ENCODE data around the gene LIPC.

The LIPC gene

GRCh38 chr15:58552505-58553364 lies 120.9 kb downstream of the LIPC start:
- peak in 1 of 51 donors; percentile 3 for DNase-seq

- DNase-seq: no peak
Observed at GRCh38 chr15:58553365-58553918, 121.7 kb downstream of the LIPC start.

DNA sequence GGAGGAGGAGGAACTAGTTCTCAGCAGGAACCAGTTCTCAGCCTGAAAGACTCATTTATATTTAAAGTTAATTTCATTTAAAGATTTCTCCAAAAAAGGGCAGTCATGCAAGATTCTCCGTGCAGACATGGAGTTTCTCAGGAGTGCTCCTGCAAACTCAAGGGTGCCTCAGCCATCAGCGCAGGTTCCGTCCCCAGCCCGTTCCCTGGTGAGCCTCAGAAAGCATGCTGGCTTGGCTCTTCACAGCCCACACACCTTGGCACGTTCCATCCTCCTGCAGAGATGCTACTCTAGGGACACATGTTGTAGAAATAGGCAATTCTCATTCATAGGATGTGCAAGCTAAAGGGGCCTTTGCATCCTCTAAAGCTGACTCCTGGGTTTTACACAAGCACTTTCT lies 123.0 kb downstream of the LIPC start:
- DNase-seq: no peak

- DNase-seq: no peak
Observed at GRCh38 chr15:58555162-58556027, 123.6 kb downstream of the LIPC start.

DNA sequence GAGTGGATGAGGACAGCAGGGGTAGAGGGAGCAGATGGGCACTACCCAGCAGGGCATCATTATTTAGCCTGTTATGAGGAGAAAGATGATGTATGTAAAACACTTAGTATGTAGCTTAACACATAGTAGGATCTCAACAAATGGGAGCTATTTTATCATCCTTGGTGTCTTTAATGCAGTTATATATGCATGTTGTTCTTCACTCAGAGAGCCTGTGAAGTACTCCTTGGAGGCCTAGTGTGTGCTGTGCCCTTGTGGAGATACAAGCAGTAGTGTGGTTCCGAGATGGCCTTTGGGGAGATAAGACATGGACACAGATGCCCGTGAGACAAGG lies 124.2 kb downstream of the LIPC start:
- no peak for DNase-seq

- no peak for DNase-seq
Observed at GRCh38 chr15:58556541-58556940, 124.8 kb downstream of the LIPC start.

GRCh38 chr15:58558777-58559176 lies 127.0 kb downstream of the LIPC start:
- DNase-seq: no peak

GRCh38 chr15:58559904-58560588 lies 128.3 kb downstream of the LIPC start:
- DNase-seq: no peak

- no peak for DNase-seq
Observed at GRCh38 chr15:58561321-58561720, 129.5 kb downstream of the LIPC start.

DNA sequence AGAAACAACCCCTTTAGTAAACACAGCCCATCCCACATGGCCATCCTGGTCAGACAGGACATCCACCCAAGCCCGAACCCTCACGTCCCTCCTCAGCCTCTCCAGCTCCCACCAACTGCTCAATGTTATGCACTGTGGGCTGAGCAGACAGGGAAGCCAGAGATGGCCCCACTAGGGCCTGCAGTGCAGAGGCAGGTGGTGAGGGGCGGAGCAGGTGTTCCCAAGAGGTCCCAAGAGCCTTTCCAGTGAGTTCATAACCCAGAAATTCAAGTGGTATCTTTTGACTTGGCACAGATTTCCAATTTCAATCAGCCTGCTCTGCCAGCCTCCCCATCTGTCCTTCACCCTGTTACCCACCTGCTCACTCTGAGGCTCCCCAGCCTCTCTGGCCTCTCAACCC lies 130.3 kb downstream of the LIPC start:
- DNase-seq: no peak

GRCh38 chr15:58564981-58565380 lies 133.2 kb downstream of the LIPC start:
- no peak for DNase-seq

GRCh38 chr15:58565619-58566018 lies 133.8 kb downstream of the LIPC start:
- no peak for DNase-seq

DNA sequence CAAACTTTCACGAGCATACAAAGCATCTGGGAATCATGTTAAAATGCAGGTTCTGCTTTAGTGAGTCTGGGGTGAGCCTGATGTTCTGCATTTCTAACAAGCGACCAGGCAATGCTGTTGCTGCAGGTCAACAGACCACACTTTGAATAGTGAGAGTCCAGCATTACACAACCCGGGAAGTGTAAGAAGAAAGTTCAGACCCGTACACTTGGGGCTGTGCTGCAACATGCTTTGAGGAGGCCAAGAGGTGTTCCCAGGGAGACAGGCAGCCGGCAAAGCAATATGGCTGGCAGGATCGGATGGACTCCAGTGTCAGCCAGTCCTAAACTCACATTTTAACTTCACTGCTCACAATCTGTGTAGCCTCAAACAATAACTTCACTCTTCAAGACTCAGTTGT lies 134.2 kb downstream of the LIPC start:
- no peak for DNase-seq

DNA sequence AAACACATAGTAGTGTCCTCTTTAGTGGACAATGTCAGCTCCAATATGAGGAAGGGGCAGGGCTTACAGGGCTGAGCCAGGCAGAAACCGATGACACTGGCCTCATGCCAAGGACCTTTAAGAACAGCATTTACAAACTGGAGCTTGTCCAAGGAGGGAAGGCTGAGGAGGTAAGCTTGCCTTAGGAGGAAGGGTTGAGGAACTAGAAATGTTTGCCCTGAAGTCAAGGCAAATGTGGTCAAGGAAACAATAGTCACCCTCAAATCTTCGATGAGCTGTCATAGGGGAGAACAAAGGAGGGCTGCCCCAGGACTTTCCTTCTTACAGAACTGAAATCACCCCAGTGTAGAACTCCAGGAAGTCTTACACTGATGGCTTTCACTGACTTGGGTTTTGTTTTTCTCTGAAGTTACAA lies 136.4 kb downstream of the LIPC start:
- peak in 4 of 51 donors; percentile 10 to 21 (median 12) for DNase-seq

DNA sequence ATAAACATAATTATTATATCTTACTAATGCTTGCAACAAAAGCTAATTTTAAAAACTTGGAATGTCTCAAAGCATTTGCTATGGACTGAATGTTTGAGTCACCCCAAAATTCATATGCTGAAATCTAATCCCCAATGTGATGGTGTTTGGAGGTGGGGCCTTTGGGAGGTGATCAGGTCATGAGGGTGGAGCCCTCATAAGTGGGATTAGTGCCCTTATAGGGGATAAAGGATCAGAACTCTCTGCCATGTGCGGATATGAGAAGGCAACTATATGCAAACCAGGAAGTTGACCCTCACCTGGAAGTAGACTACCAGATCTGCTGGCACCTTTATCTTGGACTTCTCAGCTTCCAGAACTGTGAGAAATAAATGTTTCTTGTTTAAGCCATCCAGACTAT lies 137.7 kb downstream of the LIPC start:
- no peak for DNase-seq

GRCh38 chr15:58571491-58571890 lies 139.7 kb downstream of the LIPC start:
- DNase-seq: no peak

DNA sequence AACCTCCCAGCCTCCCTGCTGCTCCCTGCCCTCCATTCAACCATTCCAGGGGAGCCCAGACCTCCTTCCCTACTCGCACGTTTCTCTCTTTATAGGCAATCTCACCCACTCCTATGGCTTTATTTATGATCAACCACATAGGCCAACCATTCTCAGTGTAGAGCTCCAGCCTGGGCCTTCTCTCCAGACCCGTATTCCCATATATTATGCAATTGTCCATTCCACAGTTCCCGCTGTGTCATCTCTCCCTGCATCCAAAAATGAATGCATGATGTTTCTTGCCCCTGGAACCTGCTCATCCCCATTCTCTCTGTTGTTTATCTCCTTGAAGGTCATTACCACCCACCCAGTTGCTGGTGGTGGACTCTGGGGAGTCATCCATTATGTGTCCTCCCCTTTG lies 140.7 kb downstream of the LIPC start:
- DNase-seq: no peak

GRCh38 chr15:58573270-58573669 lies 141.5 kb downstream of the LIPC start:
- DNase-seq: no peak

GRCh38 chr15:58574631-58575030 lies 142.8 kb downstream of the LIPC start:
- DNase-seq: no peak

DNA sequence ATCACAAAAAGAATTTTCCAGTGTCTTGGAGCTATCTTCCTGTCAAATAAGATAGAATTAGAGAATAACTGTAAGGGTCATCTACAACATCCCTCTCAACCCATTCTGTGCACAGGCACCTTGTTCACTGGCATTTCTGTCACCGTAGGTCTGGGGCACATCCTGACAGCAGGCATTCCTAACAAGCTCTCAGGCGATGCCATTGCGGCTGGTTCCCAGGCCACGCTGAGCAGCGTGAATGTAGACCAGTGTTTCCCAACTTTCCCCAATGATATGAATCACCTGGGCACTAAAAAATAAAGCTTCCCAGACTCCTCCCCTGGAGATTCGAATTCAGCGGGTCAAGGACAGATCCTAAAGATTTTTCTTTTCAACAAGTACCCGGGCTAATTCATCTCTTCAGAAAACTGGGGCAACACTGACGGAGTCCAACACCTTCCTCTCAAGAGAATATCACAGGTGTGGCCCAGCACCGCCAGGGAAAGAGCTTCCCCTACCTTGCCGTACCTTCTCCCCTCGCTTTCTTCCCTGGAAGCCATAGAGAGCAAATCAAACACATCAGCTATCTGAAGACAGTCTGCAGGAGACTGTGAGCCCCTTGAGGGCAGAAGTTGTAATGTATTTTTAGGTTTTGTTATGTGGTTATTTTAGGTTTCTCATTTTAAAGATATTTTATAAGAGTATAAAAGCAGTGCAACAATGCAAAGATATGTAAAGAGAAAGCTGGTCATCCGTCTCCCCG lies 143.4 kb downstream of the LIPC start:
- DNase-seq: no peak

GRCh38 chr15:58576657-58577056 lies 144.9 kb downstream of the LIPC start:
- DNase-seq: no peak

All from hypothalamus (tissue), 51 donors.